ENCODE results near the gene ZNF821. TPM values are rescaled to one million over a fixed set of nuclear protein-coding genes. Genes with fewer than 3 reads are reported as not detected.

ZNF821 gene
- total RNA-seq, 1 donor from 2014 or later = 10.4 TPM

GRCh38 chr16:71903608-71904007 lies 19.6 kb upstream of the ZNF821 start:
- Histone ChIP-seq H3K4me1 (ENCODE audit: insufficient read depth, low read length) (no peaks in the 10 kb centered on the region), H3K27me3 (ENCODE audit: insufficient read depth, low read length) (no peaks in the 10 kb centered on the region), H4K20me1 (ENCODE audit: insufficient read depth, low read length) (peaks cover 98% of the 10 kb centered on the region), H3K36me3 (ENCODE audit: insufficient read depth, low read length) (peaks cover 2% of the 10 kb centered on the region), H3K79me2 (ENCODE audit: insufficient read depth, low read length) (peaks cover 100% of the 10 kb centered on the region), H2AFZ (ENCODE audit: low read depth, low read length) (no peak overlapping the region), H3K9me3 (ENCODE audit: insufficient read depth, low read depth, low read length) (no peaks in the 10 kb centered on the region), H3K9ac (ENCODE audit: low read length) (no peak overlapping the region), H3K27ac (ENCODE audit: low read depth, low read length) (no peak overlapping the region), H3K4me3 (ENCODE audit: insufficient read depth, low read depth, low read length) (no peak overlapping the region), H3K4me2 (ENCODE audit: low read length) (no peak overlapping the region)
- no peak overlapping the region for H3K4me3 Mint-ChIP-seq (ENCODE audit: unreplicated experiment)
- peaks cover 2% of the 10 kb centered on the region for H3K36me3 Mint-ChIP-seq (ENCODE audit: low read depth, unreplicated experiment)
- peaks cover 13% of the 10 kb centered on the region for H3K4me1 Mint-ChIP-seq (ENCODE audit: low read depth, unreplicated experiment)
- no peaks in the 10 kb centered on the region for H3K9me3 Mint-ChIP-seq (ENCODE audit: unreplicated experiment)
- DNase-seq (ENCODE audit: low read depth) (no peak), FAIRE-seq (no peak)
- no peaks in the 10 kb centered on the region for H3K27me3 Mint-ChIP-seq (ENCODE audit: low read depth, unreplicated experiment)
- no peak overlapping the region for H3K27ac Mint-ChIP-seq (ENCODE audit: unreplicated experiment)
- TF ChIP-seq EZH2 (IDR thresholded peaks at IDR 0.05; ENCODE audit: insufficient read depth, low read length) (no peak), CTCF (IDR thresholded peaks at IDR 0.05; ENCODE audit: insufficient read depth, low read depth, low read length) (no peak)

- H3K79me2 ChIP-seq (ENCODE audit: insufficient read depth, low read length) = peaks cover 100% of the 10 kb centered on the region
- H3K27me3 ChIP-seq (ENCODE audit: insufficient read depth, low read length) = no peaks in the 10 kb centered on the region
- no peak for TF ChIP-seq CTCF (IDR thresholded peaks at IDR 0.05; ENCODE audit: insufficient read depth, low read depth, low read length)
- no peak for TF ChIP-seq EZH2 (IDR thresholded peaks at IDR 0.05; ENCODE audit: insufficient read depth, low read length)
- no peak overlapping the region for H3K27ac ChIP-seq (ENCODE audit: low read depth, low read length)
- H3K9ac ChIP-seq (ENCODE audit: low read length) = no peak overlapping the region
- FAIRE-seq (no peak), DNase-seq (ENCODE audit: low read depth) (no peak)
- no peaks in the 10 kb centered on the region for H3K4me1 ChIP-seq (ENCODE audit: insufficient read depth, low read length)
- peaks cover 2% of the 10 kb centered on the region for H3K36me3 Mint-ChIP-seq (ENCODE audit: low read depth, unreplicated experiment)
- peaks cover 99% of the 10 kb centered on the region for H4K20me1 ChIP-seq (ENCODE audit: insufficient read depth, low read length)
- no peak overlapping the region for H2AFZ ChIP-seq (ENCODE audit: low read depth, low read length)
- H3K27me3 Mint-ChIP-seq (ENCODE audit: low read depth, unreplicated experiment) = no peaks in the 10 kb centered on the region
- H3K4me2 ChIP-seq (ENCODE audit: low read length) = no peak overlapping the region
- H3K36me3 ChIP-seq (ENCODE audit: insufficient read depth, low read length) = peaks cover 2% of the 10 kb centered on the region
- peaks cover 13% of the 10 kb centered on the region for H3K4me1 Mint-ChIP-seq (ENCODE audit: low read depth, unreplicated experiment)
- peak overlapping the region; percentile 50 for H3K4me3 Mint-ChIP-seq (ENCODE audit: unreplicated experiment)
- H3K4me3 ChIP-seq (ENCODE audit: insufficient read depth, low read depth, low read length) = no peak overlapping the region
- no peaks in the 10 kb centered on the region for H3K9me3 ChIP-seq (ENCODE audit: insufficient read depth, low read depth, low read length)
- no peaks in the 10 kb centered on the region for H3K9me3 Mint-ChIP-seq (ENCODE audit: unreplicated experiment)
- peak overlapping the region; percentile 87 for H3K27ac Mint-ChIP-seq (ENCODE audit: unreplicated experiment)
These were observed 18.8 kb upstream of the ZNF821 start for GRCh38 chr16:71902656-71903365.

- DNase-seq (ENCODE audit: low read depth) = no peak
- Histone ChIP-seq H3K9ac (ENCODE audit: low read length) (no peak overlapping the region), H2AFZ (ENCODE audit: low read depth, low read length) (no peak overlapping the region), H3K36me3 (ENCODE audit: insufficient read depth, low read length) (peaks cover 2% of the 10 kb centered on the region), H3K27ac (ENCODE audit: low read depth, low read length) (no peak overlapping the region), H4K20me1 (ENCODE audit: insufficient read depth, low read length) (peaks cover 80% of the 10 kb centered on the region), H3K79me2 (ENCODE audit: insufficient read depth, low read length) (peaks cover 89% of the 10 kb centered on the region), H3K9me3 (ENCODE audit: insufficient read depth, low read depth, low read length) (no peaks in the 10 kb centered on the region), H3K4me3 (ENCODE audit: insufficient read depth, low read depth, low read length) (no peak overlapping the region), H3K4me2 (ENCODE audit: low read length) (no peak overlapping the region), H3K27me3 (ENCODE audit: insufficient read depth, low read length) (no peaks in the 10 kb centered on the region), H3K4me1 (ENCODE audit: insufficient read depth, low read length) (peaks cover 13% of the 10 kb centered on the region)
- FAIRE-seq = no peak
- TF ChIP-seq EZH2 (IDR thresholded peaks at IDR 0.05; ENCODE audit: insufficient read depth, low read length) = no peak
- TF ChIP-seq CTCF (IDR thresholded peaks at IDR 0.05; ENCODE audit: insufficient read depth, low read depth, low read length) = no peak
- Mint-ChIP-seq H3K27me3 (ENCODE audit: low read depth, unreplicated experiment) (no peaks in the 10 kb centered on the region), H3K4me1 (ENCODE audit: low read depth, unreplicated experiment) (peaks cover 13% of the 10 kb centered on the region), H3K9me3 (ENCODE audit: unreplicated experiment) (no peaks in the 10 kb centered on the region), H3K4me3 (ENCODE audit: unreplicated experiment) (no peak overlapping the region), H3K27ac (ENCODE audit: unreplicated experiment) (no peak overlapping the region), H3K36me3 (ENCODE audit: low read depth, unreplicated experiment) (peaks cover 2% of the 10 kb centered on the region)
These were observed 15.2 kb upstream of the ZNF821 start for GRCh38 chr16:71899171-71899570.
